HepG2 (cell line): Measurements from ENCODE around the gene HHIPL1.

Experiments used
- DR1 ChIP-seq: sonication (generic); formaldehyde crosslinking; IDR thresholded peaks from 2 replicates; pipeline ENCODE4 v1.8.0; 2021; ENCODE audit warnings: mild to moderate bottlenecking, missing genetic modification reagents, inconsistent platforms
- NR2F2 ChIP-seq: IDR thresholded peaks from 2 replicates; pipeline ENCODE4 v1.6.1; 2012; ENCODE audit warnings: low read depth, inconsistent platforms, borderline replicate concordance
- POLR2AphosphoS5 ChIP-seq: IDR thresholded peaks from 2 replicates; pipeline ENCODE4 v1.6.1; 2012; ENCODE audit warnings: low read depth, low read length
- SP140L ChIP-seq: sonication (generic); formaldehyde crosslinking; IDR thresholded peaks from 2 replicates; pipeline ENCODE4 v1.4.0; 2020; ENCODE audit warnings: missing genetic modification reagents, borderline replicate concordance
- TBP ChIP-seq: sonication (generic); formaldehyde crosslinking; IDR thresholded peaks from 2 replicates; pipeline ENCODE4 v1.5.0; 2020; ENCODE audit warnings: missing genetic modification reagents
- TOE1 ChIP-seq: sonication (generic); formaldehyde crosslinking; IDR thresholded peaks from 2 replicates; pipeline ENCODE4 v1.4.0; 2020; ENCODE audit warnings: mild to moderate bottlenecking, missing genetic modification reagents
- ZBTB7B ChIP-seq: sonication (generic); formaldehyde crosslinking; IDR thresholded peaks from 2 replicates; pipeline ENCODE4 v1.4.0; 2020; ENCODE audit warnings: missing genetic modification reagents
- ZKSCAN1 ChIP-seq: fragments of 150-350 bp; IDR thresholded peaks from 2 replicates; pipeline ENCODE4 v1.6.1; 2014; ENCODE audit warnings: low read length
- ZNF292 ChIP-seq: sonication (generic); formaldehyde crosslinking; IDR thresholded peaks from 2 replicates; pipeline ENCODE4 v1.8.1; 2022; ENCODE audit warnings: mild to moderate bottlenecking, low read depth, missing genetic modification reagents, borderline replicate concordance
- TF ChIP-seq, protein P1 (sequence below), 2 experiments: sonication (generic) in 1 of 2; formaldehyde crosslinking in 1 of 2; IDR thresholded peaks; 2 replicates each; pipeline versions ENCODE4 v1.5.1 to v1.6.1; 2011 to 2020; ENCODE audit warnings: borderline replicate concordance in 1 of 2, low read depth in 1 of 2, low read length in 1 of 2, mild to moderate bottlenecking in 1 of 2, missing genetic modification reagents in 1 of 2, moderate library complexity in 1 of 2
- TF ChIP-seq, protein P2 (sequence below), 2 experiments: IDR thresholded peaks; 2 replicates each; pipeline ENCODE4 v1.6.1; 2011 to 2012; ENCODE audit warnings: low read length in 2 of 2, borderline replicate concordance in 1 of 2, low read depth in 1 of 2, mild to moderate bottlenecking in 1 of 2, moderate library complexity in 1 of 2
- TF ChIP-seq, protein P3 (sequence below): sonication (generic); formaldehyde crosslinking; IDR thresholded peaks from 2 replicates; pipeline ENCODE4 v1.4.0; 2020; ENCODE audit warnings: missing genetic modification reagents
- TF ChIP-seq, protein P4 (sequence below): IDR thresholded peaks from 2 replicates; pipeline ENCODE4 v1.6.1; 2012; ENCODE audit warnings: inconsistent platforms

DNA sequence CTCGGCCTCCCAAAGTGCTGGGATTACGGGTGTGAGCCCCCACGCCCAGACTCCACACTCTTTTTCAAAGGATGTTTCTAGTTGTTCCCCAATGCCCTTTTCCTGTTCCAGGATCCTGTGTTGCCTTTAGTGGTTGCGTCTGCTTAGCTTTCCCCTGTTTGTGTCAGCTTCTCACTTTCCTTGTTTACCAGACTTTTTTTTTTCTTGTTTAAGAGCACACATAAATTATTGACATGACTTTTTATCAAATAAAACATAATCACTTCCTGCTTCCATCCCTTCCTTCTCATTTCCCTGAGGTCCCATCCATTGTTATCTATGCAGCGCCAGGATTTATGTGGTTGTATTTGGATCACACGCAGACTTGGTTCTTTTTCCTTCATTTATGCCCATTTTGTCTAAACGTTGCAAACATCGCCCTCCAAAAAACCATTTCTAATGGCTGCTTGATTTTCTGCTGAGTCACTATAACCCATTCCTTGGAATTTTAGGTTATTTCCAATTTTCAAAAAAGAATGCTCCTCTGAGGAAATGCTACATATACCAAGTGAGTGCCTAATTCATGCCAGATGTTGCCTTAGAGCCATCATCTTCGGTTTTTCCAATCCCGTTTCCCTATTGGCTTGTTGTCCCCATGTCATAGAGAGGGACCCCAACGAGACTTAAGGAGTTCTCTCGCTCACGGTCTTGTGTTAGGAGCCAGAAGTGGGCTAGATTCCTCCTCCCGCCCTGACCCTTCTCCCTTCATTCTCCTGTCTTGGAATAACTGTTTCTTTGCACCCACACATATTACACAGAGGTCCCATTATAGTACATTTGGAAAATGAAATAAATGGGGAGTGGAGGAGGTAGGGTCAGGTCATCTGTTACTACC, 25.7 kb downstream of the HHIPL1 start:
- no peak for TF ChIP-seq NR2F2
- no peak for TF ChIP-seq TOE1 (CRISPR knock-in tag)
- TF ChIP-seq SP140L (CRISPR knock-in tag) = no peak
- TF ChIP-seq, protein P1, sequence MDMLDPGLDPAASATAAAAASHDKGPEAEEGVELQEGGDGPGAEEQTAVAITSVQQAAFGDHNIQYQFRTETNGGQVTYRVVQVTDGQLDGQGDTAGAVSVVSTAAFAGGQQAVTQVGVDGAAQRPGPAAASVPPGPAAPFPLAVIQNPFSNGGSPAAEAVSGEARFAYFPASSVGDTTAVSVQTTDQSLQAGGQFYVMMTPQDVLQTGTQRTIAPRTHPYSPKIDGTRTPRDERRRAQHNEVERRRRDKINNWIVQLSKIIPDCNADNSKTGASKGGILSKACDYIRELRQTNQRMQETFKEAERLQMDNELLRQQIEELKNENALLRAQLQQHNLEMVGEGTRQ (IDR thresholded peaks at IDR 0.05; ENCODE audit: low read depth, low read length) = no peak
- TF ChIP-seq, protein P1 (CRISPR knock-in tag; IDR thresholded peaks at IDR 0.05; ENCODE audit: borderline replicate concordance) = no peak
- no peak for TF ChIP-seq DR1 (CRISPR knock-in tag)
- TF ChIP-seq TBP (CRISPR knock-in tag) = no peak
- no peak for TF ChIP-seq ZBTB7B (CRISPR knock-in tag)
- TF ChIP-seq ZKSCAN1 = no peak
- TF ChIP-seq POLR2AphosphoS5 = no peak
- TF ChIP-seq, protein P2, sequence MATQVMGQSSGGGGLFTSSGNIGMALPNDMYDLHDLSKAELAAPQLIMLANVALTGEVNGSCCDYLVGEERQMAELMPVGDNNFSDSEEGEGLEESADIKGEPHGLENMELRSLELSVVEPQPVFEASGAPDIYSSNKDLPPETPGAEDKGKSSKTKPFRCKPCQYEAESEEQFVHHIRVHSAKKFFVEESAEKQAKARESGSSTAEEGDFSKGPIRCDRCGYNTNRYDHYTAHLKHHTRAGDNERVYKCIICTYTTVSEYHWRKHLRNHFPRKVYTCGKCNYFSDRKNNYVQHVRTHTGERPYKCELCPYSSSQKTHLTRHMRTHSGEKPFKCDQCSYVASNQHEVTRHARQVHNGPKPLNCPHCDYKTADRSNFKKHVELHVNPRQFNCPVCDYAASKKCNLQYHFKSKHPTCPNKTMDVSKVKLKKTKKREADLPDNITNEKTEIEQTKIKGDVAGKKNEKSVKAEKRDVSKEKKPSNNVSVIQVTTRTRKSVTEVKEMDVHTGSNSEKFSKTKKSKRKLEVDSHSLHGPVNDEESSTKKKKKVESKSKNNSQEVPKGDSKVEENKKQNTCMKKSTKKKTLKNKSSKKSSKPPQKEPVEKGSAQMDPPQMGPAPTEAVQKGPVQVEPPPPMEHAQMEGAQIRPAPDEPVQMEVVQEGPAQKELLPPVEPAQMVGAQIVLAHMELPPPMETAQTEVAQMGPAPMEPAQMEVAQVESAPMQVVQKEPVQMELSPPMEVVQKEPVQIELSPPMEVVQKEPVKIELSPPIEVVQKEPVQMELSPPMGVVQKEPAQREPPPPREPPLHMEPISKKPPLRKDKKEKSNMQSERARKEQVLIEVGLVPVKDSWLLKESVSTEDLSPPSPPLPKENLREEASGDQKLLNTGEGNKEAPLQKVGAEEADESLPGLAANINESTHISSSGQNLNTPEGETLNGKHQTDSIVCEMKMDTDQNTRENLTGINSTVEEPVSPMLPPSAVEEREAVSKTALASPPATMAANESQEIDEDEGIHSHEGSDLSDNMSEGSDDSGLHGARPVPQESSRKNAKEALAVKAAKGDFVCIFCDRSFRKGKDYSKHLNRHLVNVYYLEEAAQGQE (IDR thresholded peaks at IDR 0.05; ENCODE audit: borderline replicate concordance in 1 of 2, low read depth in 1 of 2, low read length in 2 of 2) = no peak
- TF ChIP-seq, protein P3, sequence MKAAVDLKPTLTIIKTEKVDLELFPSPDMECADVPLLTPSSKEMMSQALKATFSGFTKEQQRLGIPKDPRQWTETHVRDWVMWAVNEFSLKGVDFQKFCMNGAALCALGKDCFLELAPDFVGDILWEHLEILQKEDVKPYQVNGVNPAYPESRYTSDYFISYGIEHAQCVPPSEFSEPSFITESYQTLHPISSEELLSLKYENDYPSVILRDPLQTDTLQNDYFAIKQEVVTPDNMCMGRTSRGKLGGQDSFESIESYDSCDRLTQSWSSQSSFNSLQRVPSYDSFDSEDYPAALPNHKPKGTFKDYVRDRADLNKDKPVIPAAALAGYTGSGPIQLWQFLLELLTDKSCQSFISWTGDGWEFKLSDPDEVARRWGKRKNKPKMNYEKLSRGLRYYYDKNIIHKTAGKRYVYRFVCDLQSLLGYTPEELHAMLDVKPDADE (CRISPR knock-in tag) = no peak
- TF ChIP-seq ZNF292 = no peak
- TF ChIP-seq, protein P4, sequence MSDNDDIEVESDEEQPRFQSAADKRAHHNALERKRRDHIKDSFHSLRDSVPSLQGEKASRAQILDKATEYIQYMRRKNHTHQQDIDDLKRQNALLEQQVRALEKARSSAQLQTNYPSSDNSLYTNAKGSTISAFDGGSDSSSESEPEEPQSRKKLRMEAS = no peak
